ENCODE data around the gene NELFCD.
"Not testable (repeated sequence)": the region's sequence is repeated elsewhere in the genome, so short reads cannot be mapped to it uniquely, and the experiment has no call there.

The NELFCD gene

DNA sequence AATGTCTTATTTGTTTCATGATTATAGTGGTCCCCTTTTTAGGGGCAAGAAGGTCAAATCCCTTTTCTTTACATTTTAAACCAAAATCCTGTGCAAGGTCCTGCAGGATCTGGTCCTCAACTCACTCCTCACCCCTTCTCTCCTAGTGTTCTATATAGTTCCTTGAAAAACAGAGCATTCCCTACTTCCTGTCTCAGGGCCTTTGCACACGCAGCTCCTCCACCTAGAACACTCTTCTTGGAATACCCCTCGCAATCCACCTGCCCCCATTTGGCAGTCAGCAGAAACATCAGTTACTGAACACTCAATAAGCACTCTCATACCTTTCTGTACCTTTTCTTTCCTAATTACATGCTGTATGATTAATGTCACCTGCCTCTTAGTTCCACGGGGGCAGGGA lies 54.3 kb downstream of the NELFCD start:
- in situ Hi-C loops (cut with MboI; ENCODE audit: low pct_unique_long_range_greater_than_20kb, low sequenced_read_pairs) = no loop called here
- DNase-seq = no peak

DNA sequence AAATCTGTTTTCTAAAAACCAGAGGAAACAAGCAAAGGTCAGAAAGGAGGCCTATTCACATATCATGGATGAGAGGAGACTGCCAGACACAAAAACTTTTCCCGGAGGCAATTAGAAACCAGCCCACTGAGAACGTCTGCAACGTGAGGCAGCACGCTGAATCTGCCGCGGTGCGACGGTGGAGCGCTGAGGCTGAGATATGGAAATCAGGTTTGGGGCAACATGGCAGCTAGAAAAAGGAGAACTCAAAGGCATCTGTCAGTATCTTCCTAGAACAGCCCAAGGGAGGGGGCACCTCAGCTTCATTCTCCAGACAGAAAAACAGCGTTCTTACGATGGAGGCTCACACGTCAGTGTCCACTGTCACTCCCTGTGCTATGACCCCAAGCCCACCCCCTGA lies 56.3 kb downstream of the NELFCD start:
- DNase-seq = no peak
- in situ Hi-C loops (cut with MboI; ENCODE audit: low pct_unique_long_range_greater_than_20kb, low sequenced_read_pairs) = no loop called here

DNA sequence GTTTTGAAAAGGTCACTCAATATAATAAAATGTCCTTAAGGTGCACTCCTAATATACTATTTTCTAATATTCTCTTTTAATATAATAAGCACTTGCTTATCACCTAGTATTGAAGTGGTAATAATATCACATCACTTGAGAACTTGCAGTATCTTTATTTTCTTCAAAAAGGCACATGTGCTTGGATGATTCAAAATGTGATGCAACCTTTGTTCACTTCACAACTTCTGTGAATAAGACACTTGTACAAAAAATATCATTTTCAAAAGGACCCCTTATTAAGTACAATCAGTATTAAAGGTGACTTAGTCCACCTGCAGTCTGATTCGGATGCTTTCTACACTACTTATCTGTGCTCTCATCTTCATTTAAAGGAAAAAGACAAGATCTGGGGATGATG lies 58.2 kb downstream of the NELFCD start:
- DNase-seq = no peak
- in situ Hi-C loops (cut with MboI; ENCODE audit: low pct_unique_long_range_greater_than_20kb, low sequenced_read_pairs) = no loop called here

DNA sequence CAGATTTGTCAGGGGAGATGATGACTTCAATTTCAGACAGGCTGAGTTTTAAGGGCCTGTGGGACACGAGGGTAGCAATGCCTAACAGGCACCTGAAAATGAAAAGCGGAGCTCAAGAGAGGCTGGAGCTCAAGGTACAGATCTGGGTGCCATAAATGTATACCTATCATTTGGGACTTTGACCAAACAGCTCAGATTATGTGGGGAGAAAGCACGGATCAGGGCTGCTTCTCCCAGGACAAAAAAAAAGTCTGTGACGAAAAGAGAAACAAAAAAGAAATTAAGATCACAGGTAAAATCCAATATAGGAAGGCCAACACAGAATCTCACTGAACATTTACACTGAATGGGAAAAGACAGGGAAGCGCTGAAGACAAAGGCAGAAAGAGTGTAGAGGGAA lies 59.6 kb downstream of the NELFCD start:
- in situ Hi-C loops (cut with MboI; ENCODE audit: low pct_unique_long_range_greater_than_20kb, low sequenced_read_pairs) = no loop called here
- DNase-seq = no peak

DNA sequence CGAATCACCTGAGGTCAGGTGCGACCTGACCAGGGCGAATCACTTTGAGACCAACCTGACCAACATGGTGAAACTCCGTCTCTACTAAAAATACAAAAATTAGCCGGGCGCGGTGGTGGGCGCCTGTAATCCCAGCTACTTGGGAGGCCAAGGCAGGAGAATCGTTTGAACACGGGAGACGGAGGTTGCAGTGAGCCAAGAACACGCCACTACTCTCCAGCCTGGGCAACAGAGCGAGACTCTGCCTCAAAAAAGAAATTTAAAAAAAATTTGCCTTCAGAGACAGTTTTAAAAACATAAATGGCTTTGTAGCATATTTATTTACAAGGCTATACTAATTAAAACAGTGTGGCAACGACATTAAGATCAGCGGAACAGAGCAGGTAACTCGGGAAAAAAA lies 60.4 kb downstream of the NELFCD start:
- in situ Hi-C loops (cut with MboI; ENCODE audit: low pct_unique_long_range_greater_than_20kb, low sequenced_read_pairs); DNase-seq: not testable (repeated sequence)

DNA sequence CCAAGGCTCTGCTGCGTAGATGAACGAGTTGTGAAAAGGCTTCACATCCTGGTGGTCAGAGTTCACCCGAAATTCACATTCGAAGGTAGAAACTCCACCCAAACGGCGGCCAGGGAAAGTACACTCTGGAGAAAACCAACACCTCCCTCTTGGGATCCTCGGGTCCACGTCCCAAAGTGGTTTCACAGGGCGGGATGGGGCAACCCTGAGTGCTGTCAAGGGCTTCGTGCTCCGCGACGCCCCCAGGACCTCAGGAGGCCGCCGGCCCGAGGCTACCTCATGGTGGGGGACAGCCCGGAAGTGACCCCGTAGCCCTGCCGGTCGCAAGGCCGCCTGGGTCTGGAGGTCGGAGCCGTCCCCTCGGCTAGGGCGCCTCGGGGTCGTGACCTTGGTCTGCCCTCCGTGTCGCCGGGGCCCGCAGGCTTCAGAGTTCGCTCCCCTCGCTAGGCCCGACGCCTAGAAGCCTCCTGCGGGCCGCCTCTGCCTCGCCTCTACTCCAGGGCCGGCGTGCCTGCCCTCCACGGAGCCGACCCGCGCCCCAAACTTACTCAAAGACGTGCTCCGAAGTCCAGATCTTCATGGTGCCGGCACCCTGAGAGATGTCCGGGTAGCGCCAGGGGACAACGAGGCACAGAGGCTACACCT lies 61.2 kb downstream of the NELFCD start, which contains the start of gene PRELID3B:
Gene PRELID3B (minus strand): TSS at position 636 of the 645 bp plus-strand sequence. CDS start 56 bp downstream, at position 580.
- in situ Hi-C loops (cut with MboI; ENCODE audit: low pct_unique_long_range_greater_than_20kb, low sequenced_read_pairs) = no loop called here
- no peak for DNase-seq

DNA sequence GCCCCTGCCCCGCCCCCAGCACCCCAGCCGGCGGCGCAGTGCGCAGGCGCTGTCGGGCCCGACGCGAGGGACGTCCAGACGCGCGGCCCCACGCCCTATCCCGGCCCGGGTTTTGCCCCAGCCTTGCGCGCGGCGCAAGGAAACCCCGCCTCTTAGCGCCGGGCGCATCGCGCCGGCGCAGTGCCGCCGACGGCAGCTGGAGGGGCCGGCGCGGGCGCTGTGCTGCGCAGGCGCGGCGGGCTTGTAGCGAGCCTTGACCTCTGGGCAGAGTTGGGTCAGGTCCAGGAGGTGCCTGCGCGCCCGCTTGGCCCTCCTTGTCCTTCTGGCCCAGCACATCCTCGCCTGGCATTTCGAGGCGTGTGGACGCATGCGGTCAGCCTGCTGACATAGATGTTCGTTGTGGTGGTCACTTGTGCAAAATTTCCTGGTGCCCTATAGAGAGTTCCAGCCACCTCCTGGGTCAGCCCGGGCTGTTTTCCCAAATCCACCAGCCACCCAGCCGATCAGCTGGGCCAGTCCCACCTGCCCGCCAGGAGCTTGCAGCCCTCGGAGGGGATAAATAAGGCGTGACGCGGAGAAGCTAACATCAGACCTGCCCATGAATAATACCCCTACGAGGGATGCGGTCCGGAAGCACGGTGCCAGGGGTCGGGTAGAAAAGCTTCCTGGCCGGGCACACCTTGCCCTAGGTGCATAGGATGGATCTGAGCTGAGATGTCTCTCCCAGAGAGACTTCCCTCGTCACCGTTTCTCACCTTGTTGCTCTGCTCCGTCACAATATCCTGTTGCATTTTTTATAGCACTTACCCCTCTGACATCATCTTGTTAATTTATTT lies 62.0 kb downstream of the NELFCD start:
- in situ Hi-C loops (cut with MboI; ENCODE audit: low pct_unique_long_range_greater_than_20kb, low sequenced_read_pairs) = no loop called here
- peak; percentile 88 for DNase-seq

DNA sequence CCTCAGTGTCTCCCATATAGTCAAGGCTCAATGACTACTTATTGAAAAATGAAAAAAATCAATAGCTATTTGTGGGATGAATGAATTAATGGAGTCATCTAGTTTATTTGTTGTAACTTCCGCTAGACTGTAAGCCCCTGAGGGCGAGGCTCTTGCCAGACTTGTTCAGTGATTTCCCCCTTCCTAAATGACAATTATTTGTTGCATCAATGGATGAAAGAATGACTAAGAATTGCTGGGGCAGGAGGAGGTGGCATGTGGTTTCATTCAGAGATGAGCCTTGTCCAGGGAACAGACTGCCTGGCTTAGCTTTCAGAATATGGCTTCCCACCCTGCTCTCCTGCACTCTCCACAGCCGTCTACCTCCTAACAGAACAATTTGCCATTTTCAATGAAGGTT lies 62.6 kb downstream of the NELFCD start:
- in situ Hi-C loops (cut with MboI; ENCODE audit: low pct_unique_long_range_greater_than_20kb, low sequenced_read_pairs) = no loop called here

DNA sequence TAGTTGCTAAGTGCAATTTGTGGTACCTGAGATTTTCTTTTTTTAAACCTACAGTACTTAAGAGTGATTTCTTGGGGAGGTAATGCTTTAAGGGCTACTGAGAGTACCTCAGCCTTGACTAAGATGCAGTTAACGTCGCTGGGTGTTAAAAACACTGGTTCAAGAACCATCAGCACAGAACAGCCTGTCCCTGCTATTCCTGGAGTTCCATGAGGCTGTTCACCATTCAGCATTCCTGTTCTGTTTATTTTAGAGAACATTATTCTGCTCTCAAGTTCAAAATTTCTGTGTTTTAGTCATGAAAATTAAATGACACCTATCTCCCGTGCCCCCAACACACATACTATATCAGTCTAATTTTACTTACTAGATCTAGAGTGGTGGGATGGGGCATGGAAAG lies 63.2 kb downstream of the NELFCD start:
- in situ Hi-C loops (cut with MboI; ENCODE audit: low pct_unique_long_range_greater_than_20kb, low sequenced_read_pairs) = no loop called here

More for the DNA sequence above, 62.6 kb downstream of the NELFCD start:
- DNase-seq = no peak

More for the DNA sequence above, 63.2 kb downstream of the NELFCD start:
- no peak for DNase-seq

Measured in KBM-7 (cell line).